Measurements from ENCODE around the gene HEPHL1.

DNA sequence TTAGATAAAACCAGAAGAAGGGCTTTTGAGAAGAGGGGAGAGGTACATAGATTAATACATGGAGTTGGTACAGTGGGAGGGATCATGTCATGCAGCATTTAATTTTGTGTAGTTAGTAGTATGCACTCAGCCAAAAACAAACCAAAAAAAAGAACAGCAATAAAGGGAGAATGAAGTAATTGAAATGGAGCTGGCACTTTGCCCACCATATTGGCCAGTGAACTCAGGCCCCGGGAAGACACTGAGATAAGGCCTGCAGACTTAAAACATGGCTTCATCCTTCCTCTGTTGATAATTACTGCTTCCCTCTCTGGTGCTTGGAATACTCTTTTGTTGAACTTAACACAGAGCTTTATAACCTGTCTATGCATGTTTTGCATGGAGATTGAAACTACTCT, 110.6 kb downstream of the HEPHL1 start:
- TF ChIP-seq, protein P1, sequence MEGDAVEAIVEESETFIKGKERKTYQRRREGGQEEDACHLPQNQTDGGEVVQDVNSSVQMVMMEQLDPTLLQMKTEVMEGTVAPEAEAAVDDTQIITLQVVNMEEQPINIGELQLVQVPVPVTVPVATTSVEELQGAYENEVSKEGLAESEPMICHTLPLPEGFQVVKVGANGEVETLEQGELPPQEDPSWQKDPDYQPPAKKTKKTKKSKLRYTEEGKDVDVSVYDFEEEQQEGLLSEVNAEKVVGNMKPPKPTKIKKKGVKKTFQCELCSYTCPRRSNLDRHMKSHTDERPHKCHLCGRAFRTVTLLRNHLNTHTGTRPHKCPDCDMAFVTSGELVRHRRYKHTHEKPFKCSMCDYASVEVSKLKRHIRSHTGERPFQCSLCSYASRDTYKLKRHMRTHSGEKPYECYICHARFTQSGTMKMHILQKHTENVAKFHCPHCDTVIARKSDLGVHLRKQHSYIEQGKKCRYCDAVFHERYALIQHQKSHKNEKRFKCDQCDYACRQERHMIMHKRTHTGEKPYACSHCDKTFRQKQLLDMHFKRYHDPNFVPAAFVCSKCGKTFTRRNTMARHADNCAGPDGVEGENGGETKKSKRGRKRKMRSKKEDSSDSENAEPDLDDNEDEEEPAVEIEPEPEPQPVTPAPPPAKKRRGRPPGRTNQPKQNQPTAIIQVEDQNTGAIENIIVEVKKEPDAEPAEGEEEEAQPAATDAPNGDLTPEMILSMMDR (IDR thresholded peaks at IDR 0.05; ENCODE audit: low read depth, low read length): no peak
- TF ChIP-seq EZH2phosphoT487 (IDR thresholded peaks at IDR 0.05; ENCODE audit: low read depth): no peak
